NCI-H187 treated with DMSO at 0.1 percent for 48 hours (cell line): ENCODE results near the gene FUT8.
"Not testable (repeated sequence)": the region's sequence is repeated elsewhere in the genome, so short reads cannot be mapped to it uniquely, and the experiment has no call there.

Source experiments
- DNase-seq: peaks from one replicate; lab custom pipeline; 2025; lab: John Stamatoyannopoulos, UW

The FUT8 gene

GRCh38 chr14:65622703-65623102, 210.2 kb downstream of the FUT8 start:
- DNase-seq = no peak

GRCh38 chr14:65623759-65624158, 211.2 kb downstream of the FUT8 start:
- DNase-seq = no peak

GRCh38 chr14:65627315-65627714, 214.8 kb downstream of the FUT8 start:
- DNase-seq = no peak

DNA sequence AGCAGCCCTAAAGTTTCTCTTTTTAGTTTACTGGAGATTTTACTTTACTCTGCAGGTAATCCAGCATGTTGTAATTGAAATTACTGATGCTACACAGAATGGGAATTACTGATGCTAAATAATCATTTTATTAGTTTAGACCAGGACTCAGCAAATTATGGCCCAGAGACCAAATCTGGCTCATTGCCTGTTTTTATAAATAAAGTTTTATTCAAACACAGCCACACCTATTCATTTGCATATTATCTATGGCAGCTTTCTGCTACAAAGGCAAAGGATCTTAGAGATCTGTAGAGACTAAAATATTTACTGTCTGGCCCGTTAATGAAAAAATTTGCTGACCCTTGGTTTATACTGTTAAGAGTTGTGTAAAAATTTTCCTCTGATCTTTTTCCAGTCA, 216.1 kb downstream of the FUT8 start:
- no peak for DNase-seq

- DNase-seq = no peak
Observed at GRCh38 chr14:65631040-65631439, 218.5 kb downstream of the FUT8 start.

DNA sequence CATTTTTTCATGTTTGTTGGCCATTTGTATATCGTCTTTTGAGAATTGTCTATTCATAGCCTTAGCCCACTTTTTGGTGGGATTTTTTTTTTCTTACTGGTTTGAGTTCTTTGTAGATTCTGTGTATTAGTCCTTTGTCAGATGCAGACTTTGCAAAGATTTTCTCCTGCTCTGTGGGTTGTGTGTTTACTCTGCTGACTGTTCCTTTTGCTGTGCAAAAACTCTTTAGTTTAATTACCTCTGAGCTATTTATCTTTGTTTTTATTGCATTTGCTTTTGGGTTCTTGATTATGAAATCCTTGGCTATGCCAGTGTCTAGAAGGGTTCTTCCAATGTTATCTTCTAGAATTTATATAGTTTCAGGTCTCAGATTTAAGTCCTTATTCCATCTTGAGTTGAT, 220.0 kb downstream of the FUT8 start:
- no peak for DNase-seq

- DNase-seq = not testable (repeated sequence)
Observed at GRCh38 chr14:65633666-65634065, 221.1 kb downstream of the FUT8 start.

DNA sequence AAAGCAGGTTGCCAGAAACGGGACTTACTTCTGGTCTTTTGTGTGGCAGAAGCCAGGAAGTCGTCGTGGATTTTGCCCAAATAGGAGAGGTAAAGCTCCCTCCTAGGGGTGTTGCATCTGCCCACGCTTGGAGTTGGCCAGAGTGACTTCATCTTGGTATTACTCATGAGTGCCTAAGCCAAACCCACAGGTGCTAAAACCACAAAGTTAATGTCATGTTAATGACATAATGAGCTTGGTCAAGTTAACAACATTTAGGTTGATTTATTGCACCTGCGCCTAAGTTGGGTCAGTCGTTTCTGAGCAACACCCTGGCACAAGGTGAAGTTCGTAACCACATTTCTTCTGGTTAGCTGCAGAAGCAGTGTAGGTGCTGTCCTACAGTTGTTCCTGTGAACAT, 225.2 kb downstream of the FUT8 start:
- no peak for DNase-seq

GRCh38 chr14:65639216-65639615, 226.7 kb downstream of the FUT8 start:
- no peak for DNase-seq

- DNase-seq = no peak
Observed at GRCh38 chr14:65650826-65651225, 238.3 kb downstream of the FUT8 start.

DNA sequence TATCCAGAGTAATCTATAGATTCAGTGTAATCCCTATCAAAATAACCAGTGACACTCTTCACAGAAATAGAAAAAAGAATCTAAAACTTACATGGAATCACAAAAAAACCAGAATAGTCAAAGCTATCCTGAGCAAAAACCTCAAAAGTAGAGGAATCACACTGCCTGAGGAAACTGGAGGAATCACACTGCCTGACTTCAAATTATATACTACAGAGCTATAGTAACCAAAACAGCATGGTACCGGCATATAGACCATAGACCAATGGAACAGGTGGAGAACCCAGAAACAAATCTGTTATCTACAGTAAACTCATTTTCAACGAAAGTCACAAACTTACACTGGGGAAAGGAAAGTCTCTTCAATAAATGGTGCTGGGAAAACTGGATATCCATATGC, 244.0 kb downstream of the FUT8 start:
- DNase-seq = no peak

DNA sequence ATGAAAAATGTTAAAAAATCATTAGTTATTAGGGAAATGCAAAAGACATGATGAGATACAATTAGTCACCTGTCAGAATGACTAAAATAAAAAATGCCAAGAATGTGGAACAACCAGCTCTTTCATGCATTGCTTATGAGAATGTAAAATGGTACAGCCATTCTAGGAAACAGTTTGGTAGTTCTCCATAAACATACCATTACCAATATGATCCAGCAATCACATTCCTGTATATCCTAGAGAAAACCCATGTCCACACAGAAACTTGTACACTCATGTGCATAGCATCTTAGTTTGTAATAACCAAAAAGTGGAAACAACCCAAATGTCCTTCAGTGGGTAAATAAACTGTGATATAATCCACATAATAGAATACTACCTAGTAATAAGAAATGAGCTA, 245.7 kb downstream of the FUT8 start:
- no peak for DNase-seq

DNA sequence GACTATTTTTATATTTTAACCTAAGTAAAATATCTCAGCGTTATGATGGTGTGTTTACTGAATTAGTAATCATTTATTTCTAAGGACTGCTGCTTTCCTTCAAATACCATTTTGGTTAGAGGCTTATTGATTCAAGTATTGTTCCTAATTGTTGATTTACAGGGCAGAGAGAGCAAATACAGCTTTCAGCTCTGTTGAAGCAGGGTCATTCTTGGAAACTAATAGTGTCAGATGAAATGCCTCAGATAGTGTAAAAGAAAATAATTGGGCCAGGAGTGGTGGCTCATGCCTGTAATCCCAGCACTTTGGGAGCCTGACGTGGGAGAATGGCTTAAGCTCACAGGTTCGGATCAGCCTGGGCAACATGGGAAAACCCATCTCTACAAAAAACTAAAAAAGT, 249.3 kb downstream of the FUT8 start:
- DNase-seq = no peak

GRCh38 chr14:65664436-65664835, 251.9 kb downstream of the FUT8 start:
- no peak for DNase-seq

GRCh38 chr14:65676361-65677014, 264.0 kb downstream of the FUT8 start:
- no peak for DNase-seq

DNA sequence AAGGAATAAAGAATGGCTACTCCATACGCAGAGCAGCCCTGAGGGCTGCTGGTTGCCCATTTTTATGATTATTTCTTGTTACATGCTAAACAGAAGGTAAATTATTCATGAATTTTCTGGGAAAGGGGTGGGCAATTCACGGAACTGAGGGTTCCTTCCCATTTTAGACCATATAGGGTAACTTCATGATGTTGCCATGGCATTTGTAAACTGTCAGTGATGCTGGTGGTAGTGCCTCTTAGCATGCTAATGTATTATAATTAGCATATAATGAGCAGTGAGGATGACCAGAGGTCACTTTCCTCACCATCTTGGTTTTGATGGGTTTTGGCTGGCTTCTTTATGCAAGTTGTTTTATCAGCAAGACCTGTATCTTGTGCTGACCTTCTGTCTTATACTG, 273.0 kb downstream of the FUT8 start:
- DNase-seq = no peak

DNA sequence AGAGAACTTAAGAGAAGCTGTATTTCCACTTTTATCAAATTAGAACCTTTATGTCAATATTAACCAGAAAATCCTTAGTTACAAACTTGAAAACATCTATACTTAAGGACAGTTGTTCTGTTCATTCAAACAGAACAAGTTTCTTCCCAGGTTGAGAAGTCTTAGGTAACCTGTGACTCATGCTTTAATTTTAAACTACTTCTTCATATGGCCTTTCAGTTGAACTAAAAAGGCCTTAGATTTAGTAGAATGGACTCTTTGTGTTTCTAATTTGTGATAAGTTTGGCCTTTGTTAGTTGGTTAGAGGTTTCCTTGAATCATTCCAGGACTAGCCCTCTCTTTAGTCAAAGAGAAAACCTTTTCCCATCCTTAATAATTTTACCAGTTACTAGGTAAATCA, 274.2 kb downstream of the FUT8 start:
- DNase-seq = no peak

DNA sequence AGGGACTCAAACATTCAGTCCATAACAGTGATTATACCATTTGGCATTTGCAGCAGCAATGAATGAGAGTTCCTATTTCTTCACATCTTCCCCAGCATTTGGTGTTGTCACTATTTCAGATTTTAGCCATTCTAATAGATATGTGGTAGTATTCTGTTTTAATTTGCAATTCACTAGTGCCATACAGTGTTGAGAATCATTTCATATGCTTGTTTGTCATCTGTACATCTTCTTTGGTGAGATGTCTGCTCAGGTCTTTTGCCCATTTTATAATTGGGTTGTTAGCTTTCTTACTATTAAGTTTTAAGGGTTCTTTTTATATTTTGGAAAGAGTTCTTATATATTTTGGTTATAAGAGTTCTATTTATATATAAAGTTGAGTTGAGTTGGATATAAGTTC, 276.5 kb downstream of the FUT8 start:
- DNase-seq = no peak

GRCh38 chr14:65692566-65692965, 280.0 kb downstream of the FUT8 start:
- not testable (repeated sequence) for DNase-seq

DNA sequence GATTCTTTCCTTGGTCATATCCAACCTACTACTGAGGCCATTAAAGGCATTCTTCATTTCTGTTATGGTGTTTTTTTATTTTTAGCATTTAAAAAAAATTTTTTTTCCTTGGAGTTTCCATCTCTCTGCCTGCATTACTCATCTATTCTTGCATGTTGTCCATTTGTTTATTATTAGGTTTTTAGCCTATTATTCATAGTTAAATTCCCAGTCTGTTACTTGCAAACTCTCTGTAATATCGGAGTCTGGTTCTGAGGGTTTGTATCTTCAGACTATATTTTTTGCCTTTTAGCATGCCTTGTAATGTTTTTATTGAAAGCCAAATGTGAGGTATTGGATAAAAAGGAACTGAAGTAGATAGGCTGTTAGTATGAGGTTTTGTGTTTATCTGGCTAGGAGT, 284.3 kb downstream of the FUT8 start:
- no peak for DNase-seq

DNA sequence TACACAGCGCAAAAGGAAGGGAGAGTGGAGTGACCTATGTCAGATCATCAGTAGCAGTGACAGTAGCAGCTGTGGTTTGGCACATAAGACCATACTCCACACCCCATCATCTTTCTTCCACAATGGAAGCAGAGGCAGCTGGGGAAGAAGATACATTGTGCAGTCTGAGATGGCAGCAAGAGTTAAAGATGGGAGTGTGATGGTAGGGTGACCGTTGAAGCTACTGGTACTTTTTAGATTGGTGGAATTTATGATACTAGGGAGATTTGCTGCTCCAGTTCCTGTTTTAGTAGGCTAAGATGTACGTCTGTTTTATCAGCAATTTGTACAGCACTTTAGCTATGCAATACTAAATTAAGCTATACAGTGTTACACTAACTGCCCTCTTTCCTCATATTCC, 291.0 kb downstream of the FUT8 start:
- peak; percentile 52 for DNase-seq

DNA sequence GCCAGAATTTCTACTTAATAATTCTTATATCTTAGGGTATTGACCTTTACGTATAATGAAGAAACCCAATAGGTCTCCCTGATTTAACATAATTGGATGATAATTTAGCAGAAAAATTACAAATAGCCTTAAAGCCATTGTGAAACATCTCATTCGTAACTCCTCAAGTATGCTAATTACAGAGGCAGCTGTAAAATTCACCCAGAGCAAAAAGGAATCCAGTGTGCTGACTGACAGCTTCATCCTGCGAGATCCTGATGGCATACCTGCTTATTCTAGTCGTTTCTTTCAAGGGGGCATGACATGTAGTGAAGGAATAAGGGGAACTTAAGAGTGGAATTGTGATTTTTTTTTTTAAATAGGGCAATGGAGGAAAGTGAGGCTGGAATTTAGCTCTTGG, 291.5 kb downstream of the FUT8 start:
- no peak for DNase-seq

- DNase-seq = no peak
Observed at GRCh38 chr14:65704437-65704836, 291.9 kb downstream of the FUT8 start.

GRCh38 chr14:65704850-65705249, 292.3 kb downstream of the FUT8 start:
- DNase-seq = no peak

- DNase-seq = no peak
Observed at GRCh38 chr14:65709576-65709975, 297.0 kb downstream of the FUT8 start.
